ENCODE results near the gene TTC39B.
"Not testable (repeated sequence)": the region's sequence is repeated elsewhere in the genome, so short reads cannot be mapped to it uniquely, and the experiment has no call there.

The TTC39B gene

DNA sequence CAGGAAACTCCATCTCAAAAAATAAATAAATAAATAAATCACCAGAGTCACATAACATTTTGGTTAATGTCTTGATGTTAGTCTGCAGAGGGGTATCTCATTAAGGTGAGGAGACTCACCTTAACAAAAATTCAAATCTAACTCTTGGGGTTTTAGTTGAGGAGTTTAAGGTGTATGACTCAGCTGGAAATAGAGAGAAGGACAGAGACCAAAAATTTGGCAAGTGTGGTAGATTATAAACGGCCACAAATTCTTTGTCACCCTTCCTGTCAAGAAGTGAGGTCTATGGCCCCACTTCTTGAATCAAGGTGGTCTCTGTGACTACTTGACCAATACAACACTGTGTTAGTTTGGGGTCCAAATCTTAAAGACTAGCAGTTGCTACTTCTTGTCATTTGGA is 60.8 kb downstream of the TTC39B start:
- Histone ChIP-seq H3K9me3 (ENCODE audit: control insufficient read depth, insufficient read depth, low read length) (no peaks in the 10 kb centered on the region), H3K4me3 (ENCODE audit: low read depth, low read length) (no peak overlapping the region), H3K27me3 (ENCODE audit: control insufficient read depth, insufficient read depth, low read length) (no peaks in the 10 kb centered on the region), H3K36me3 (ENCODE audit: control insufficient read depth, insufficient read depth, low read length) (no peaks in the 10 kb centered on the region), H3K9ac (ENCODE audit: low read depth, low read length) (no peak overlapping the region), H3K27ac (ENCODE audit: low read depth, low read length) (peak overlapping the region; percentile 78), H3K4me1 (ENCODE audit: control insufficient read depth, insufficient read depth, low read length) (peaks cover 36% of the 10 kb centered on the region)

DNA sequence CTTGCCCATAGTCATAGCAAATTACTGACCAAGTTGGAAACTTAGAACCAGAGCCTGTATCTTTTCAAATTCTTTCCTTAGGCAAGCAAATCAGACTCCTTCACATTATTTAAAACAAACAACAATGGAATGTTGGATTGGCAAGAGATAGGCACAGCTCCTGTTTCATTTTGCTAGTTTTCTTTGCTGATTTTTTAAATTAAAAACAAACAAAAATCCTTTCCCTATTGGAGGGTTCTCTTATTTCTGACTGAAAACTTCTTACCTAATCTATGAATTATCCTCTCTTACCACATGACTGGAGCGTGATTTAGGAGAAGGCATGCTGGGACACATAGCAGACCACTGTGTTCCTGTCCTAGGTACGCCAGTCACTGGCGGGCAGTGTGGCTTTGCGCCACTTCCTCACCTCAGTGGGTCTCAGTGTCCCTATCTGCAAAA is 63.0 kb downstream of the TTC39B start:
- Histone ChIP-seq H3K9me3 (ENCODE audit: control insufficient read depth, insufficient read depth, low read length) (no peaks in the 10 kb centered on the region), H3K4me3 (ENCODE audit: low read depth, low read length) (no peak overlapping the region), H3K36me3 (ENCODE audit: control insufficient read depth, insufficient read depth, low read length) (no peaks in the 10 kb centered on the region), H3K4me1 (ENCODE audit: control insufficient read depth, insufficient read depth, low read length) (peaks cover 27% of the 10 kb centered on the region), H3K9ac (ENCODE audit: low read depth, low read length) (no peak overlapping the region), H3K27ac (ENCODE audit: low read depth, low read length) (no peak overlapping the region), H3K27me3 (ENCODE audit: control insufficient read depth, insufficient read depth, low read length) (no peaks in the 10 kb centered on the region)

DNA sequence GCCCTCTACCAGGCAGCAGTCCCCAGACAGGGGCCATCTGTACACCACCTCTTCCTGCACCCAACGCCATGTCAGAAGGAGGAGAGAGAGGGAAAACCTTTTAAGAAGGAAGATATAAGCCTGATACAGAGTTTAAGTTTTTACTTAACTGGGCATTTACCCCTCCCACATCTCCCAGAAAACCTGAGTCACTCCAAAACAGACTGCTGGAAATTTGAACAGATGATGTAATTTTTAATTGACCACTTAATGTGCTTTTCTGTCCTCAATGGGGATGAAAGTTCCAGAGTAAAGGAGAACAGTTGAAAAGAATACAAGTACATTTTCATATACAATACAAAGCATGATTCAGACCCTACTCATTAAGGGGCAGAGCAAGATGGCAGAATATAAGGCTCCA is 63.9 kb downstream of the TTC39B start:
- no peak overlapping the region for H3K9ac ChIP-seq (ENCODE audit: low read depth, low read length)
- no peaks in the 10 kb centered on the region for H3K36me3 ChIP-seq (ENCODE audit: control insufficient read depth, insufficient read depth, low read length)
- H3K27me3 ChIP-seq (ENCODE audit: control insufficient read depth, insufficient read depth, low read length) = no peaks in the 10 kb centered on the region
- H3K4me1 ChIP-seq (ENCODE audit: control insufficient read depth, insufficient read depth, low read length) = peaks cover 22% of the 10 kb centered on the region
- H3K27ac ChIP-seq (ENCODE audit: low read depth, low read length) = no peak overlapping the region
- no peak overlapping the region for H3K4me3 ChIP-seq (ENCODE audit: low read depth, low read length)
- H3K9me3 ChIP-seq (ENCODE audit: control insufficient read depth, insufficient read depth, low read length) = no peaks in the 10 kb centered on the region

DNA sequence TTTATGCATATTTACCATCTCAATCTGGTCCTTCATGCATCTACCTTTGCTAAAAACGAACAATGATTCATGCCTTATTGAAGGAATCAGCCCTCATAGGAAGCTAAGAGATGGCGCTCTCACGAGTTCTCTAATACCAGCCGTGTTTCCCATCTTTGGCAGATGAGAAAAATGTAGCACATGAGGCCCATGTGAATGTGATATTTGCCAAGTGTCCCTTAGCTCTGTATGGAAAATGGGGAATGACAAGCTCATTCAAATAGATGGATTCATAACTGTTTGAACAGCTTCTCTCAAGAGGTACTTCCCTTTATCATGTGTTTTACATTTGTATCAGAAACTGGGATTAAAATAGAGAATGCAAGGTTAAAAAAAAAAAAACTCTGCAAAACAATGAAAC is 66.1 kb downstream of the TTC39B start:
- Histone ChIP-seq H3K4me3 (ENCODE audit: low read depth, low read length) (no peak overlapping the region), H3K9ac (ENCODE audit: low read depth, low read length) (no peak overlapping the region), H3K36me3 (ENCODE audit: control insufficient read depth, insufficient read depth, low read length) (no peaks in the 10 kb centered on the region), H3K4me1 (ENCODE audit: control insufficient read depth, insufficient read depth, low read length) (peaks cover 7% of the 10 kb centered on the region; the same call in 1 of the 2 replicates), H3K27me3 (ENCODE audit: control insufficient read depth, insufficient read depth, low read length) (no peaks in the 10 kb centered on the region), H3K9me3 (ENCODE audit: control insufficient read depth, insufficient read depth, low read length) (no peaks in the 10 kb centered on the region), H3K27ac (ENCODE audit: low read depth, low read length) (no peak overlapping the region)

DNA sequence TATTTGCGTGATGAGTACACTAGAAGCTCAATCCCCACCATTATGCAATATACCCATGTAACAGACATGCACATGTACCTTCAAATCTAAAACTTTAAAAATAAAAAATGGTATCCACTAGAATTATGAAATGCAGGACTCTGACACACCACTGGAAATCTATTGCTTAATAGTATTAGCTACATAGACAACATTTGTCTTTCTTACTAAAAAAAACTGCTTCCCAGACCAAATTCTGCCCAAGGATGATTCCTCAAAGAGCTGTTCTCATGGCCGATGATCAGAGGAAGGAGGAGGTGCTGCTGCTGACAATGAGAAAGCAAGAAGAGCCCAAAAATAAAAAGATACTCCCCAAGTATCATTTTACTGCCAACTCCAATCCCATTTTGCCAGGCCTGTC is 67.2 kb downstream of the TTC39B start:
- no peak overlapping the region for H3K4me3 ChIP-seq (ENCODE audit: low read depth, low read length)
- no peaks in the 10 kb centered on the region for H3K36me3 ChIP-seq (ENCODE audit: control insufficient read depth, insufficient read depth, low read length)
- no peaks in the 10 kb centered on the region for H3K27me3 ChIP-seq (ENCODE audit: control insufficient read depth, insufficient read depth, low read length)
- no peak overlapping the region for H3K27ac ChIP-seq (ENCODE audit: low read depth, low read length)
- no peak overlapping the region for H3K9ac ChIP-seq (ENCODE audit: low read depth, low read length)
- peaks cover 7% of the 10 kb centered on the region; the same call in 1 of the 2 replicates for H3K4me1 ChIP-seq (ENCODE audit: control insufficient read depth, insufficient read depth, low read length)
- H3K9me3 ChIP-seq (ENCODE audit: control insufficient read depth, insufficient read depth, low read length) = 0 out of 2 replicates have a peak, but pooled peaks cover 3% of the 10 kb centered on the region

DNA sequence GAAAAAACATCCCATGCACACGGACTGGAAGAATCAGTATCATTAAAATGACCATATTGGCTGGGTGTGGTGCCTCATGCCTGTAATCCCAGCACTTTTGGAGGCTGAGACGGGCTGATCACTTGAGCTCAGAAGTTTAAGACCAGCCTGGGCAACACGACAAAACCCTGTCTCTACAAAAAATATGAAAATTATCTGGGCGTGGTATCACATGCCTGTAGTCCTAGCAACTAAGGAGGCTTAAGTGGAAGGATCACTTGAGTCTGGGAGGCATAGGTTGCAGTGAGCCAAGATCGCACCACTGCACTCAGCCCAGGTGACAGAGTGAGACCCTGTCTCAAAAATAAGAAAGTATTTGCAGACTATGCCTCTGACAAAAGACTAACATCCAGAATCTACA is 68.4 kb downstream of the TTC39B start:
- Histone ChIP-seq H3K4me1 (ENCODE audit: control insufficient read depth, insufficient read depth, low read length) (no peaks in the 10 kb centered on the region), H3K27ac (ENCODE audit: low read depth, low read length) (no peak overlapping the region), H3K36me3 (ENCODE audit: control insufficient read depth, insufficient read depth, low read length) (no peaks in the 10 kb centered on the region), H3K4me3 (ENCODE audit: low read depth, low read length) (no peak overlapping the region), H3K9ac (ENCODE audit: low read depth, low read length) (no peak overlapping the region), H3K9me3 (ENCODE audit: control insufficient read depth, insufficient read depth, low read length) (0 out of 2 replicates have a peak, but pooled peaks cover 3% of the 10 kb centered on the region), H3K27me3 (ENCODE audit: control insufficient read depth, insufficient read depth, low read length) (no peaks in the 10 kb centered on the region)

DNA sequence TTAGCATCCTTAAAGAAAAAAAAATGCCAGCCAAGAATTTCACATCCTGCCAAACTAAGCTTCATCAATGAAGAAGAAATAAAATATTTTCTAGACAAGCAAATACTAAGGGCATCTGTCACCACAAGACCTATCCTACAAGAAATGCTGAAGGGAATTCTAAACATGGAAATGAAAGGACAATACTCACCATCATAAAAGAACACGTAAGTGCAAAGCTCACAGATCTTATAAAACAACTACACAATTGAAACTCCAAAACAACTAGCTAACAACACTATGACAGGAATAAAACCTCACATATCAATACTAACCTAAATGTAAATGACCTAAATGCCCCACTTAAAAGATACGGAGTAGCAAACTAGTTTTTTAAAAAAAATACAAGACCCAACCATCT is 71.4 kb downstream of the TTC39B start:
- H3K36me3 ChIP-seq (ENCODE audit: control insufficient read depth, insufficient read depth, low read length) = no peaks in the 10 kb centered on the region
- H3K27ac ChIP-seq (ENCODE audit: low read depth, low read length) = no peak overlapping the region
- no peak overlapping the region for H3K4me3 ChIP-seq (ENCODE audit: low read depth, low read length)
- 0 out of 2 replicates have a peak, but pooled peaks cover 3% of the 10 kb centered on the region for H3K9me3 ChIP-seq (ENCODE audit: control insufficient read depth, insufficient read depth, low read length)
- no peak overlapping the region for H3K9ac ChIP-seq (ENCODE audit: low read depth, low read length)
- peaks cover 6% of the 10 kb centered on the region; the same call in 1 of the 2 replicates for H3K4me1 ChIP-seq (ENCODE audit: control insufficient read depth, insufficient read depth, low read length)
- no peaks in the 10 kb centered on the region for H3K27me3 ChIP-seq (ENCODE audit: control insufficient read depth, insufficient read depth, low read length)

DNA sequence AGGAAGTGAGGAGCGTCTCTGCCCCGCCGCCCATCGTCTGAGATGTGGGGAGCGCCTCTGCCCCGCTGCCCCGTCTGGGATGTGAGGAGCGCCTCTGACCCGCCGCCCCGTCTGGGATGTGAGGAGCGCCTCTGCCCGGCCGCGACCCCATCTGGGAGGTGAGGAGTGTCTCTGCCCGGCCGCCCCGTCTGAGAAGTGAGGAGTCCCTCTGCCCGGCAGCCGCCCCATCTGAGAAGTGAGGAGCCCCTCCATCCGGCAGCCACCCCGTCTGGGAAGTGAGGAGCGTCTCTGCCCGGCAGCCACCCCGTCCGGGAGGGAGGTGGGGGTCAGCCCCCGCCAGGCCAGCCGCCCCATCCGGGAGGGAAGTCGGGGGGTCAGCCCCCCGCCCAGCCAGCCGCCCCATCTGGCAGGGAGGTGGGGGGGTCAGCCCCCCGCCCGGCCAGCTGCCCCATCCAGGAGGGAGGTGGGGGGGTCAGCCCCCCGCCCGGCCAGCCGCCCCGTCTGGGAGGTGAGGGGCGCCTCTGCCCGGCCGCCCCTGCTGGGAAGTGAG is 73.0 kb downstream of the TTC39B start:
- H3K4me3 ChIP-seq (ENCODE audit: low read depth, low read length); H3K9ac ChIP-seq (ENCODE audit: low read depth, low read length); H3K36me3 ChIP-seq (ENCODE audit: control insufficient read depth, insufficient read depth, low read length); H3K27me3 ChIP-seq (ENCODE audit: control insufficient read depth, insufficient read depth, low read length); H3K27ac ChIP-seq (ENCODE audit: low read depth, low read length); H3K4me1 ChIP-seq (ENCODE audit: control insufficient read depth, insufficient read depth, low read length); H3K9me3 ChIP-seq (ENCODE audit: control insufficient read depth, insufficient read depth, low read length): not testable (repeated sequence)

DNA sequence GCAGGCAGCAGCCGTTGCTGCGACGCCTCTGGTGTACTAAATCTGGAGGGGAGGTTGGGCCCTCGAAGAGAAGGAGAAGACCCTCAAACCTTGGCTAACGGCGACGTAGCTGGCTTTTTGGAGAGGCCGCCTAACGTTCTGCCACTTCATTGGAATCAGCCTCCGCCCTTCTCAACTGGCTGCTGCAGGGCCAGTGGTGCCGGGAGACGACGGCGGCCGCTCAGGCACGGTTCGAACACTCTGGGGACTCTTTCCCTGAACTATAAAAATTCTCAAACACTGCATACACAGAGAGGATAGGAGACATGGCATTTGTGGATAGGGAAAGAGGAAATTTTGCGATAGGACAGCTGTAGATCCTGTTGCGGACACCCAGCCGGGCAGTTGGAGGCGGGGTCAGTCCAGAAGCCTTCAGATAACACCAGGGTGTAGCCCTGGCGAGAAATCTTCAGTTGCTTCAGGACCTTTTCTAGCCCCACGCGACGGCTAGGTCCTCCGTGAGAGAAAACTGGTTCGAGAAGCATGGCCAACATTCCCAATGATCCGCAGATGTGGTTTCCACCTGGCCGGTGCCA is 74.2 kb downstream of the TTC39B start:
- H3K9me3 ChIP-seq (ENCODE audit: control insufficient read depth, insufficient read depth, low read length); H3K27ac ChIP-seq (ENCODE audit: low read depth, low read length); H3K36me3 ChIP-seq (ENCODE audit: control insufficient read depth, insufficient read depth, low read length); H3K4me1 ChIP-seq (ENCODE audit: control insufficient read depth, insufficient read depth, low read length); H3K9ac ChIP-seq (ENCODE audit: low read depth, low read length); H3K27me3 ChIP-seq (ENCODE audit: control insufficient read depth, insufficient read depth, low read length); H3K4me3 ChIP-seq (ENCODE audit: low read depth, low read length): not testable (repeated sequence)

DNA sequence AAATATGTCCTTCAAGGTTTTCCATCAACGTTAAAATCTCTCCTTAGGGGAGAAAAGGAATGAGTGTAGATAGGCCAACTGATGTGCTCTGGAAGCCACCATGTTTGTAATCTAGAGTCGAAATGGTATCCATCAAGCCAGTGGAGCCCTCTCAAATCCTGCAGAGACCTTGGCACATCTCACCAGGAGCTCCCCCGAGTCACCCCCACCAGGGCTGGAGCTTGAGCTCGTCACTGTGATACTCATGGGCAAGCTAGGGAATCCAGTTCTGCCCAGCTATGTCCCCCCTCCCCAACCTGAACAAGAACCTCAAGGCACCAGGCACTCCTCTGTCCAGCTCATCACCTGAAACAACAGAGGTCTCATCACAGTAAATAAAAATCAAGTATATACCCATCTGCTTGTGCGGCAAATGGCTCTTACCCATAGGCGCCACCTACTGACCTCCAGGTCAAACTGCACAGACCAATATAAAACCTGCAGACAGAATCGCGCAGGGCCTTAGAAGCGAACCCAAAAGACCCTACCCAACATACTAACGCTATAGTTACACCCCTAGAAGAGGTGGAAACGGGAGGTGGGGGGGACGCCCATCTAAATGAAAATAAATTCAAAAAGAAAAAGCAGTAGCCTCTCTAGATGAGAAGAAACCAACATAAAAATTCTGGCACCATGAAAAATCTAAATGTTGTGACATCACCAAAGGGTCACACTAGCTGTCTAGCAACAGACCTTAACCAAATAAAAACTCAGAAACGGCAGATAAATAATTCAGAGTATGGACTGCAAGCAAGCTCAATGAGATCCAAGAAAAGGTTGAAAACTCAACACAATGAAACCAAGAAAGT is 75.0 kb downstream of the TTC39B start:
- Histone ChIP-seq H3K27me3 (ENCODE audit: control insufficient read depth, insufficient read depth, low read length) (no peaks in the 10 kb centered on the region), H3K4me1 (ENCODE audit: control insufficient read depth, insufficient read depth, low read length) (peaks cover 6% of the 10 kb centered on the region; the same call in 1 of the 2 replicates), H3K36me3 (ENCODE audit: control insufficient read depth, insufficient read depth, low read length) (no peaks in the 10 kb centered on the region), H3K9me3 (ENCODE audit: control insufficient read depth, insufficient read depth, low read length) (0 out of 2 replicates have a peak, but pooled peaks cover 3% of the 10 kb centered on the region), H3K9ac (ENCODE audit: low read depth, low read length) (no peak overlapping the region), H3K27ac (ENCODE audit: low read depth, low read length) (no peak overlapping the region), H3K4me3 (ENCODE audit: low read depth, low read length) (no peak overlapping the region)

DNA sequence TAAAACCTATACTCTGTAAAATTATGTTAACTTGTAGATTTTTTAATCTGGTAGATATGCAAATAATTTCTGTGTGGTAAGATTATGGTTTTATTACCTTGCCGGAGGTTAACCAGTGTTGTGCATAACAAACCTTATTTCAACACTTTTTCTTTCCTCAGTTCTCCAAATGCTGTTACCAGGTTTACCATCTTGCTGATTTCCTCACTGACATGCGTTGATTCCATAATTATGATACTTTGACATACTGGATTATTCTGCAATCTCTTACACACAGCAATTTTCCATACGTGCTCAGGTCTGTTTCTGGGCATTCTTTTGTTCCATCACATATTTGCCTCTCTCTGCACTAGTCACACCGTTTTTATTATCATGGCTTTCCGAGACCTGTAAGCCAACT is 77.6 kb downstream of the TTC39B start:
- H3K4me1 ChIP-seq (ENCODE audit: control insufficient read depth, insufficient read depth, low read length) = peaks cover 6% of the 10 kb centered on the region; the same call in 1 of the 2 replicates
- no peaks in the 10 kb centered on the region for H3K36me3 ChIP-seq (ENCODE audit: control insufficient read depth, insufficient read depth, low read length)
- H3K27me3 ChIP-seq (ENCODE audit: control insufficient read depth, insufficient read depth, low read length) = no peaks in the 10 kb centered on the region
- H3K4me3 ChIP-seq (ENCODE audit: low read depth, low read length) = no peak overlapping the region
- no peak overlapping the region for H3K27ac ChIP-seq (ENCODE audit: low read depth, low read length)
- H3K9me3 ChIP-seq (ENCODE audit: control insufficient read depth, insufficient read depth, low read length) = no peaks in the 10 kb centered on the region
- H3K9ac ChIP-seq (ENCODE audit: low read depth, low read length) = no peak overlapping the region
